Liver (tissue), 9 donors: Measurements from ENCODE around the gene PLCL1. TPM values are rescaled to one million over a fixed set of nuclear protein-coding genes. Genes with fewer than 3 reads are reported as not detected.

Experiments
- DNase-seq: peaks from one replicate; pipeline ENCODE4 v3.0.0-alpha.2; 2017; ENCODE audit warnings: low spot score
- H3K27ac ChIP-seq, 2 donors: one replicate each; pipeline ENCODE4 v1.7.0; 2013; ENCODE audit warnings: inconsistent platforms in 2 of 2, low read length in 2 of 2, control low read depth in 1 of 2, low read depth in 1 of 2, mild to moderate bottlenecking in 1 of 2
- H3K27me3 ChIP-seq, 4 donors: one replicate each; pipeline versions ENCODE4 v1.6.1 to v1.7.0; 2013; ENCODE audit warnings: low read length in 3 of 4, inconsistent platforms in 1 of 4, mild to moderate bottlenecking in 1 of 4, moderate library complexity in 1 of 4; ENCODE audit not compliant: control insufficient read depth in 4 of 4, insufficient read depth in 4 of 4
- H3K36me3 ChIP-seq, 4 donors: one replicate each; pipeline versions ENCODE4 v1.6.1 to v1.7.0; 2013; ENCODE audit warnings: low read length in 3 of 4, mild to moderate bottlenecking in 3 of 4, low read depth in 1 of 4, moderate library complexity in 1 of 4; ENCODE audit not compliant: control insufficient read depth in 4 of 4, insufficient read depth in 3 of 4
- H3K4me1 ChIP-seq, 4 donors: one replicate each; pipeline versions ENCODE4 v1.6.1 to v1.7.0; 2013; ENCODE audit warnings: low read length in 3 of 4, mild to moderate bottlenecking in 3 of 4, moderate library complexity in 1 of 4; ENCODE audit not compliant: control insufficient read depth in 4 of 4, insufficient read depth in 4 of 4
- H3K4me3 ChIP-seq, 3 donors: one replicate each; pipeline versions ENCODE4 v1.6.1 to v1.7.0; 2013; ENCODE audit warnings: low read length in 3 of 3, control low read depth in 1 of 3, low read depth in 1 of 3, mild to moderate bottlenecking in 1 of 3
- H3K9ac ChIP-seq, 2 donors: one replicate each; pipeline ENCODE4 v1.7.0; 2013; ENCODE audit warnings: low read length in 2 of 2, mild to moderate bottlenecking in 2 of 2, moderate library complexity in 2 of 2, control low read depth in 1 of 2, low read depth in 1 of 2
- H3K9me3 ChIP-seq, 4 donors: one replicate each; pipeline versions ENCODE4 v1.6.1 to v1.7.0; 2013; ENCODE audit warnings: low read length in 3 of 4; ENCODE audit not compliant: control insufficient read depth in 4 of 4
- ATF3 ChIP-seq: IDR thresholded peaks from 2 replicates; pipeline ENCODE4 v1.6.1; 2016; ENCODE audit warnings: antibody characterized with exemption
- CTCF ChIP-seq: fragments of 150-350 bp; IDR thresholded peaks from 2 replicates; pipeline ENCODE4 v1.5.1; 2017; ENCODE audit warnings: improper control_type of control experiment, low read depth, low read length; ENCODE audit not compliant: missing input control
- EGR1 ChIP-seq, 2 donors: IDR thresholded peaks; 2 replicates each; pipeline ENCODE4 v1.6.1; 2016 to 2018; ENCODE audit warnings: antibody characterized with exemption in 2 of 2, low read depth in 2 of 2
- FOXA1 ChIP-seq: IDR thresholded peaks from 2 replicates; pipeline ENCODE4 v1.6.1; 2016; ENCODE audit warnings: antibody characterized with exemption
- FOXA2 ChIP-seq: IDR thresholded peaks from 2 replicates; pipeline ENCODE4 v1.6.1; 2016; ENCODE audit warnings: antibody characterized with exemption
- GABPA ChIP-seq, 2 donors: IDR thresholded peaks in 1 of 2; conservative IDR thresholded peaks in 1 of 2; 2 replicates each; pipeline ENCODE4 v1.6.1; 2016; ENCODE audit warnings: antibody characterized with exemption in 2 of 2, mild to moderate bottlenecking in 1 of 2, moderate library complexity in 1 of 2
- HNF4A ChIP-seq, 2 donors: conservative IDR thresholded peaks; 2 replicates each; pipeline ENCODE4 v1.6.1; 2016; ENCODE audit warnings: antibody characterized with exemption in 2 of 2, mild to moderate bottlenecking in 2 of 2
- HNF4G ChIP-seq: IDR thresholded peaks from 2 replicates; pipeline ENCODE4 v1.6.1; 2016; ENCODE audit warnings: antibody characterized with exemption
- JUND ChIP-seq, 2 donors: IDR thresholded peaks; 2 replicates each; pipeline ENCODE4 v1.6.1; 2016; ENCODE audit warnings: antibody characterized with exemption in 2 of 2
- MAX ChIP-seq: IDR thresholded peaks from 2 replicates; pipeline ENCODE4 v1.6.1; 2016; ENCODE audit warnings: antibody characterized with exemption
- NR2F2 ChIP-seq: IDR thresholded peaks from 2 replicates; pipeline ENCODE4 v1.6.1; 2016; ENCODE audit warnings: antibody characterized with exemption
- RAD21 ChIP-seq, 2 donors: IDR thresholded peaks; 2 replicates each; pipeline ENCODE4 v1.6.1; 2016; ENCODE audit warnings: antibody characterized with exemption in 2 of 2, mild to moderate bottlenecking in 2 of 2
- RXRA ChIP-seq, 2 donors: IDR thresholded peaks; 2 replicates each; pipeline ENCODE4 v1.6.1; 2017 to 2018; ENCODE audit warnings: antibody characterized with exemption in 2 of 2, mild to moderate bottlenecking in 1 of 2
- SP1 ChIP-seq: IDR thresholded peaks from 2 replicates; pipeline ENCODE4 v1.6.1; 2018; ENCODE audit warnings: antibody characterized with exemption, mild to moderate bottlenecking
- TAF1 ChIP-seq: conservative IDR thresholded peaks from 2 replicates; pipeline ENCODE4 v1.6.1; 2016; ENCODE audit warnings: antibody characterized with exemption, mild to moderate bottlenecking
- YY1 ChIP-seq: IDR thresholded peaks from 2 replicates; pipeline ENCODE4 v1.6.1; 2016; ENCODE audit warnings: antibody characterized with exemption, mild to moderate bottlenecking
- ZBTB33 ChIP-seq: IDR thresholded peaks from 2 replicates; pipeline ENCODE4 v1.6.1; 2016; ENCODE audit warnings: antibody characterized with exemption
- WGBS: extraction: QIAGEN DNeasy Blood & Tissue Kit; methylation state at CpG from one replicate; pipeline ENCODE4 v1.1.7; 2013; 5-methylcytosine and 5-hydroxymethylcytosine counted together
- polyA plus RNA-seq, 2 donors: library from polyadenylated mRNA; stranded (reverse) in 1 of 2; unstranded in 1 of 2; fragments of 200-250 nt in 1 of 2; fragments of >200 nt in 1 of 2; fragmentation: Nextera tagmentation in 1 of 2; extraction: Ambion mirVana in 1 of 2; gene quantifications; one replicate each; pipeline versions ENCODE4 v1.2.1 to v1.2.3, GENCODE V29; 2013 to 2015
- total RNA-seq, 2 donors: library from RNA; depleted of rRNA; stranded (reverse); fragments of >200 nt; gene quantifications; one replicate each; pipeline ENCODE4 v1.2.3, GENCODE V29; 2014
- donor health status: healthy.
- donor health status: healthy.
- donor health status: healthy.
- donor health status: healthy.
- donor health status: healthy.

The PLCL1 gene
- total and polyA plus RNA-seq, 4 donors, result 0.08 to 0.59 (median 0.31) TPM

- WGBS, result 83% methylated on average over 1 of the region's 1 CpG
- no peak for DNase-seq
- Histone ChIP-seq H3K4me3 (no peak overlapping the region), H3K36me3 (no peaks in the 10 kb centered on the region), H3K27ac (no peak overlapping the region), H3K9ac (no peak overlapping the region), H3K27me3 (no peaks in the 10 kb centered on the region), H3K4me1 (no peaks in the 10 kb centered on the region), H3K9me3 (no peaks in the 10 kb centered on the region)
- TF ChIP-seq SP1, result no peak
- no peak for TF ChIP-seq FOXA2
- no peak for TF ChIP-seq HNF4G
- no peak for TF ChIP-seq ZBTB33
Observed at GRCh38 chr2:197950724-197951123, 146.3 kb downstream of the PLCL1 start.

GRCh38 chr2:197952540-197953202 is 148.3 kb downstream of the PLCL1 start:
- no peak for DNase-seq
- no peaks in the 10 kb centered on the region for H3K27me3 ChIP-seq
- no peak overlapping the region for H3K4me3 ChIP-seq
- no peaks in the 10 kb centered on the region for H3K9me3 ChIP-seq
- 90% methylated on average over 5 of the region's 5 CpGs for WGBS
- no peaks in the 10 kb centered on the region for H3K36me3 ChIP-seq
- no peaks in the 10 kb centered on the region for H3K4me1 ChIP-seq
- H3K27ac ChIP-seq, result no peak overlapping the region
- no peak overlapping the region for H3K9ac ChIP-seq
- TF ChIP-seq SP1 (no peak), GABPA (IDR thresholded peaks at IDR 0.05 in 1 of 2, conservative IDR thresholded peaks at IDR 0.05 in 1 of 2) (no peak), NR2F2 (no peak), HNF4A (conservative IDR thresholded peaks at IDR 0.05) (no peak), EGR1 (IDR thresholded peaks at IDR 0.05; ENCODE audit: low read depth in 2 of 2) (no peak), ATF3 (no peak), JUND (IDR thresholded peaks at IDR 0.05) (no peak), RAD21 (IDR thresholded peaks at IDR 0.05) (no peak), HNF4G (no peak), ZBTB33 (no peak), TAF1 (no peak), FOXA1 (no peak), CTCF (no peak), MAX (no peak), RXRA (IDR thresholded peaks at IDR 0.05) (no peak), FOXA2 (no peak), YY1 (no peak)
